PFSK-1 (cell line): ENCODE data around the gene DIAPH1.

Experiments used
- FOXP2 ChIP-seq: optimal IDR thresholded peaks from 2 replicates; pipeline ENCODE3; 2011; ENCODE audit warnings: borderline replicate concordance, control low read depth, inconsistent platforms; ENCODE audit not compliant: insufficient read depth; ENCODE audit errors: extremely low read length, extremely low read depth
- POLR2AphosphoS5 ChIP-seq: IDR thresholded peaks from 2 replicates; pipeline ENCODE4 v1.6.1; 2012; ENCODE audit warnings: low read depth, mild to moderate bottlenecking, control low read depth, low read length, moderate library complexity
- REST ChIP-seq, 2 experiments: IDR thresholded peaks; 2 replicates each; pipeline versions ENCODE4 v1.6.1 to v1.8.0; 2011 to 2012; ENCODE audit warnings: low read depth in 2 of 2, low read length in 2 of 2, control low read depth in 1 of 2, inconsistent platforms in 1 of 2, mild to moderate bottlenecking in 1 of 2, moderate library complexity in 1 of 2; ENCODE audit not compliant: insufficient read depth in 1 of 2
- SIN3A ChIP-seq: IDR thresholded peaks from 2 replicates; pipeline ENCODE4 v1.6.1; 2012; ENCODE audit warnings: mild to moderate bottlenecking, low read length, moderate library complexity, borderline replicate concordance; ENCODE audit not compliant: insufficient read depth
- TAF1 ChIP-seq: IDR thresholded peaks from 2 replicates; pipeline ENCODE4 v1.6.1; 2012; ENCODE audit warnings: low read length, control low read depth, borderline replicate concordance; ENCODE audit not compliant: insufficient read depth

DIAPH1 gene

GRCh38 chr5:141484310-141484640 is 134.5 kb downstream of the DIAPH1 start:
- TF ChIP-seq SIN3A, result no peak
- no peak for TF ChIP-seq POLR2AphosphoS5
- no peak for TF ChIP-seq REST (IDR thresholded peaks at IDR 0.05; ENCODE audit: insufficient read depth in 1 of 2, low read depth in 2 of 2, low read length in 2 of 2)
- TF ChIP-seq FOXP2, result no peak
- no peak for TF ChIP-seq TAF1

DNA sequence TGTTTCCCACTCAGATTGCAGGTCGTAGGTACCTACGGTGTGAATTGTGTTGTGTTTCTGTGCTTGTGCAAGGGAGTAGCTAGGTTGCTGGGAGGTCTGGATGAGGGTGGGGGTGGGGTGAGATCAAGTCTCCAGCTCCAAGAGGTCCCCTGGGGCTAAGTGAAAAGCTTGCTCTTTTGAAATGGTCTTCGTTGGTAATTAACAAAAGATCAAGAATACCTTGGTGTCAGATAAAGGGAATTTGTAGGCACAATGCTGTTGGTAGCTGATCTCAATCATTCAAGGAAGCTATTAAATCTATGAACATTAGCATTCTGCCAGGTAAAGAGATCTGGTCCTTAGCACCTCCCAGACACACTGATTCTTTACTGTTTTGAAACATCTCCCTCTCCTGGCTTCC is 134.9 kb downstream of the DIAPH1 start:
- TF ChIP-seq TAF1 (no peak), POLR2AphosphoS5 (no peak), REST (IDR thresholded peaks at IDR 0.05; ENCODE audit: insufficient read depth in 1 of 2, low read depth in 2 of 2, low read length in 2 of 2) (no peak), FOXP2 (no peak), SIN3A (no peak)

- TF ChIP-seq REST (IDR thresholded peaks at IDR 0.05; ENCODE audit: insufficient read depth in 1 of 2, low read depth in 2 of 2, low read length in 2 of 2) (no peak), SIN3A (no peak), POLR2AphosphoS5 (no peak), TAF1 (no peak), FOXP2 (no peak)
These were observed 139.0 kb downstream of the DIAPH1 start for GRCh38 chr5:141479776-141480175.

- TF ChIP-seq TAF1 (no peak), FOXP2 (no peak), POLR2AphosphoS5 (no peak)
These were observed 140.4 kb downstream of the DIAPH1 start for GRCh38 chr5:141478321-141478945.

DNA sequence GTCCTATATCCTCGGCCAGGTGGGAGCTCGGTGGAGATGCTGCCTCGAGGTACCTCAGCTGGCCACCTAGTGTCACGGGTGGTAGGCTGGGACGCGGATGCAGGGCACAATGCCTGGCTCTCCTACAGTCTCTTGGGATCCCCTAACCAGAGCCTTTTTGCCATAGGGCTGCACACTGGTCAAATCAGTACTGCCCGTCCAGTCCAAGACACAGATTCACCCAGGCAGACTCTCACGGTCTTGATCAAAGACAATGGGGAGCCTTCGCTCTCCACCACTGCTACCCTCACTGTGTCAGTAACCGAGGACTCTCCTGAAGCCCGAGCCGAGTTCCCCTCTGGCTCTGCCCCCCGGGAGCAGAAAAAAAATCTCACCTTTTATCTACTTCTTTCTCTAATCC is 141.0 kb downstream of the DIAPH1 start:
- TF ChIP-seq POLR2AphosphoS5 (no peak), TAF1 (no peak), REST (IDR thresholded peaks at IDR 0.05; ENCODE audit: insufficient read depth in 1 of 2, low read depth in 2 of 2, low read length in 2 of 2) (no peak), SIN3A (no peak), FOXP2 (no peak)
